ENCODE measurements around the gene GRM7. TPM values are rescaled to one million over a fixed set of nuclear protein-coding genes. Genes with fewer than 3 reads are reported as not detected.

The GRM7 gene
- total RNA-seq, 1 experiment from 2014 or later = 0.28 TPM

DNA sequence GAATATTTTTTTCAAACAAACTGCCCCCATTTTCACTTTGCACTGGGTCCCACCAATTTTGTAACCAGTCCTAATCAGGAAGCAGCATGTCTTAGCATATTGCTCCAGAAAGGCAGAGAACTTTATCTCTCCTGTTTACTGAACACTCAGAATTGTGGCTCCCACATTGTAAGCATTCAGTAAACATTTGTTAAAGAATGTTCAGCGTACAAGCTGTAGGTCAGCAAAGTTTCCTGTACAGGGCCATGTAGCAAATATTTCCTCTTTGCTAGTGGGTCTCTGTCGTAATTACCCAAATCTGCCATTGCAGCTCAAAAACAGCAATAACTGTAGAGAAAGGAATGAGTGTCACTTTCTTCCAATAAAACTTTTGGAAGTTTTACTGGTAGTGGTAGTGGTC is 393.3 kb downstream of the GRM7 start:
- Histone ChIP-seq H3K79me2 (ENCODE audit: insufficient read depth, low read length) (no peaks in the 10 kb centered on the region), H2BK120ac (ENCODE audit: low read depth, low read length, poor library complexity, severe bottlenecking) (no peak overlapping the region), H3K56ac (ENCODE audit: insufficient read length, low read depth, low read length) (no peak overlapping the region), H3K23ac (ENCODE audit: insufficient read length, low read depth, low read length) (no peak overlapping the region), H4K5ac (ENCODE audit: insufficient read length, low read depth, low read length) (no peak overlapping the region), H2AK5ac (ENCODE audit: insufficient read length, low read length) (no peak overlapping the region), H3K18ac (ENCODE audit: insufficient read length, low read depth, low read length) (no peak overlapping the region), H3K23me2 (ENCODE audit: insufficient read length, low read depth, low read length, poor library complexity, severe bottlenecking) (no peaks in the 10 kb centered on the region), H3K14ac (ENCODE audit: insufficient read depth, low read length) (no peak overlapping the region), H2BK20ac (ENCODE audit: low read depth, low read length, poor library complexity, severe bottlenecking) (no peak overlapping the region), H3K9me3 (ENCODE audit: control insufficient read depth, low read depth, low read length) (no peaks in the 10 kb centered on the region), H3K27ac (ENCODE audit: insufficient read length, low read depth, low read length) (no peak overlapping the region), H2BK12ac (ENCODE audit: insufficient read length, low read depth, low read length) (no peak overlapping the region), H3K9ac (ENCODE audit: extremely low read depth, insufficient read length, low read length) (no peak overlapping the region), H3K4ac (ENCODE audit: low read depth, low read length) (no peak overlapping the region), H2BK15ac (ENCODE audit: low read depth, low read length) (no peak overlapping the region), H2BK5ac (ENCODE audit: insufficient read length, low read length) (no peak overlapping the region), H4K20me1 (ENCODE audit: control insufficient read depth, insufficient read depth, insufficient read length) (no peaks in the 10 kb centered on the region), H3K79me1 (ENCODE audit: insufficient read depth, low read depth, low read length, poor library complexity, severe bottlenecking) (no peaks in the 10 kb centered on the region), H3K27me3 (ENCODE audit: insufficient read depth, low read length) (no peaks in the 10 kb centered on the region), H3K4me1 (ENCODE audit: insufficient read depth, low read length) (no peaks in the 10 kb centered on the region), H4K8ac (replicated peaks; ENCODE audit: insufficient read length, low read depth, low read length) (no peak overlapping the region), H3K4me2 (ENCODE audit: insufficient read depth, insufficient read length, low read length) (no peak overlapping the region), H2AFZ (ENCODE audit: low read length) (no peak overlapping the region), H3T11ph (ENCODE audit: low read length) (no peak overlapping the region), H4K91ac (ENCODE audit: insufficient read length, low read depth, low read length) (no peak overlapping the region)
- Mint-ChIP-seq H3K4me3 (no peak overlapping the region), H3K36me3 (ENCODE audit: insufficient read depth in 1 of 3, low read depth in 3 of 3) (peaks cover 0 to 2% (median 0%) of the 10 kb centered on the region in 3 experiments; a peak in 2 of 7 replicates), H3K27ac (no peak overlapping the region), H3K4me1 (no peaks in the 10 kb centered on the region), H3K9me3 (peaks cover 0 to 8% of the 10 kb centered on the region in 2 experiments; a peak in 3 of 5 replicates), H3K27me3 (ENCODE audit: low read depth) (no peaks in the 10 kb centered on the region)
- no peak for DNase-seq
- TF ChIP-seq, protein P1, sequence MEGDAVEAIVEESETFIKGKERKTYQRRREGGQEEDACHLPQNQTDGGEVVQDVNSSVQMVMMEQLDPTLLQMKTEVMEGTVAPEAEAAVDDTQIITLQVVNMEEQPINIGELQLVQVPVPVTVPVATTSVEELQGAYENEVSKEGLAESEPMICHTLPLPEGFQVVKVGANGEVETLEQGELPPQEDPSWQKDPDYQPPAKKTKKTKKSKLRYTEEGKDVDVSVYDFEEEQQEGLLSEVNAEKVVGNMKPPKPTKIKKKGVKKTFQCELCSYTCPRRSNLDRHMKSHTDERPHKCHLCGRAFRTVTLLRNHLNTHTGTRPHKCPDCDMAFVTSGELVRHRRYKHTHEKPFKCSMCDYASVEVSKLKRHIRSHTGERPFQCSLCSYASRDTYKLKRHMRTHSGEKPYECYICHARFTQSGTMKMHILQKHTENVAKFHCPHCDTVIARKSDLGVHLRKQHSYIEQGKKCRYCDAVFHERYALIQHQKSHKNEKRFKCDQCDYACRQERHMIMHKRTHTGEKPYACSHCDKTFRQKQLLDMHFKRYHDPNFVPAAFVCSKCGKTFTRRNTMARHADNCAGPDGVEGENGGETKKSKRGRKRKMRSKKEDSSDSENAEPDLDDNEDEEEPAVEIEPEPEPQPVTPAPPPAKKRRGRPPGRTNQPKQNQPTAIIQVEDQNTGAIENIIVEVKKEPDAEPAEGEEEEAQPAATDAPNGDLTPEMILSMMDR (conservative IDR thresholded peaks at IDR 0.05) = no peak
- WGBS (ENCODE audit: extremely low coverage, insufficient read length, low lambda C conversion rate) = no CpG with 5 or more reads among the region's 2 CpGs
